ENCODE data around the gene CRYBG1.
A peak's percentile ranks its signal among the peaks of the same experiment; 100 is the strongest.
"Not testable (repeated sequence)": the region's sequence is repeated elsewhere in the genome, so short reads cannot be mapped to it uniquely, and the experiment has no call there.

CRYBG1 gene

DNA sequence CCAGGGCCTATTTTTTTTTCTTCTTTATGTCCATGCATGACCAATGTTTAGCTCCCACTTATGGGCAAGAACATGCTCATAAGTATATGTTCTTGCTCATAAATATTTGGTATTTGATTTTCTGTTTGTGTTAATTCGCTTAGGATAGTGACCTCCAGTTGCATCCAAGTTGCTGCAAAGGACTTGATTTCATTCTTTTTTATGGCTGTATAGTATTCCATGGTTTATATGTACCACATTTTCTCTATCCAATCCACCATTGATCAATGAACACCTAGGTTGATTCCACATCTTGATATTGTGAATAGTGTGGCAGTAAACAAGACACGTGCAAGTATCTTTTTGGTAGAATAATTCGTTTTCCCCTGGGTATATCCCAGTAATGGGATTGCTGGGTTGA is 190.6 kb downstream of the CRYBG1 start:
- no peak for DNase-seq (ENCODE audit: low read depth, low spot score)
- TF ChIP-seq, protein P1, sequence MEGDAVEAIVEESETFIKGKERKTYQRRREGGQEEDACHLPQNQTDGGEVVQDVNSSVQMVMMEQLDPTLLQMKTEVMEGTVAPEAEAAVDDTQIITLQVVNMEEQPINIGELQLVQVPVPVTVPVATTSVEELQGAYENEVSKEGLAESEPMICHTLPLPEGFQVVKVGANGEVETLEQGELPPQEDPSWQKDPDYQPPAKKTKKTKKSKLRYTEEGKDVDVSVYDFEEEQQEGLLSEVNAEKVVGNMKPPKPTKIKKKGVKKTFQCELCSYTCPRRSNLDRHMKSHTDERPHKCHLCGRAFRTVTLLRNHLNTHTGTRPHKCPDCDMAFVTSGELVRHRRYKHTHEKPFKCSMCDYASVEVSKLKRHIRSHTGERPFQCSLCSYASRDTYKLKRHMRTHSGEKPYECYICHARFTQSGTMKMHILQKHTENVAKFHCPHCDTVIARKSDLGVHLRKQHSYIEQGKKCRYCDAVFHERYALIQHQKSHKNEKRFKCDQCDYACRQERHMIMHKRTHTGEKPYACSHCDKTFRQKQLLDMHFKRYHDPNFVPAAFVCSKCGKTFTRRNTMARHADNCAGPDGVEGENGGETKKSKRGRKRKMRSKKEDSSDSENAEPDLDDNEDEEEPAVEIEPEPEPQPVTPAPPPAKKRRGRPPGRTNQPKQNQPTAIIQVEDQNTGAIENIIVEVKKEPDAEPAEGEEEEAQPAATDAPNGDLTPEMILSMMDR (IDR thresholded peaks at IDR 0.05; ENCODE audit: low read depth, low read length) = no peak
- H3K4me3 ChIP-seq (ENCODE audit: low read depth, low read length) = no peak overlapping the region
- in situ Hi-C loops (cut with HindIII; ENCODE audit: low sequenced_read_pairs) = no loop called here

DNA sequence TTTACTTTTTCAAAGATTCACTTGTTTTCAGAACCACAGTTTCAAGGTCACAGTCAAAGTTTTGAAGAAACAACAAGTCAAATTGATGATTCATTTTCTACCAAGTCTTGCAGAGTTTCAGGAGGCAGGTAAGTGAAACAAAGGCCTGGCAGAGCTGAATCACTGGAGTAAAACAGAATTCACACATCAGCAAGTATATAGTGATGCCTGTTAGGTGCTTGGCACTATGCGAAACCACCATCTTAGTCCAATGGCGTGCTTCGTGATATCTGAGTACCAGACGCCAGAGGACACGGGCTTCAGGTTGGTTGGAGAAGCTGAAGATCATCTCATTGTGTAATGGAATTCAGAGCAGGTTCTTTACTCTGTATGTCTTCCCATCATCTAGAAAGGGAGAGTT is 192.9 kb downstream of the CRYBG1 start:
- no peak overlapping the region for H3K4me3 ChIP-seq (ENCODE audit: low read depth, low read length)
- TF ChIP-seq, protein P1 (IDR thresholded peaks at IDR 0.05; ENCODE audit: low read depth, low read length) = no peak
- DNase-seq (ENCODE audit: low read depth, low spot score) = no peak
- in situ Hi-C loops (cut with HindIII; ENCODE audit: low sequenced_read_pairs) = no loop called here

DNA sequence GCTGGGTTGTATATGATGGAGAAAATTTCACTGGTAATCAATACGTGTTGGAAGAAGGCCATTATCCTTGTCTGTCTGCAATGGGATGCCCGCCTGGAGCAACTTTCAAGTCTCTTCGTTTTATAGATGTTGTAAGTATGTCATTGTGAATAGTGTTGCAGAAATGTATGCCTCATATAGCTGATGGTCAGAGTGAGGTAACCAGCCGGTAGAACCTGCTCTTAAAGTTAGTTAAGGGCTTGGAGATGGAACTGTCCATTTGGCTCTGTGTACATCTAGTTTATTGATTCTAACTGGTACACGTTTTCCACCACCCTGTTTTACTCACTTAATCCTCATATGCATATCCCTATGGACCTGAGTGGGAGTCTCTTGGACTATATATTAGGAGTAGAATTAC is 195.2 kb downstream of the CRYBG1 start:
- TF ChIP-seq, protein P1 (IDR thresholded peaks at IDR 0.05; ENCODE audit: low read depth, low read length) = no peak
- no peak overlapping the region for H3K4me3 ChIP-seq (ENCODE audit: low read depth, low read length)
- in situ Hi-C loops (cut with HindIII; ENCODE audit: low sequenced_read_pairs) = no loop called here
- no peak for DNase-seq (ENCODE audit: low read depth, low spot score)

DNA sequence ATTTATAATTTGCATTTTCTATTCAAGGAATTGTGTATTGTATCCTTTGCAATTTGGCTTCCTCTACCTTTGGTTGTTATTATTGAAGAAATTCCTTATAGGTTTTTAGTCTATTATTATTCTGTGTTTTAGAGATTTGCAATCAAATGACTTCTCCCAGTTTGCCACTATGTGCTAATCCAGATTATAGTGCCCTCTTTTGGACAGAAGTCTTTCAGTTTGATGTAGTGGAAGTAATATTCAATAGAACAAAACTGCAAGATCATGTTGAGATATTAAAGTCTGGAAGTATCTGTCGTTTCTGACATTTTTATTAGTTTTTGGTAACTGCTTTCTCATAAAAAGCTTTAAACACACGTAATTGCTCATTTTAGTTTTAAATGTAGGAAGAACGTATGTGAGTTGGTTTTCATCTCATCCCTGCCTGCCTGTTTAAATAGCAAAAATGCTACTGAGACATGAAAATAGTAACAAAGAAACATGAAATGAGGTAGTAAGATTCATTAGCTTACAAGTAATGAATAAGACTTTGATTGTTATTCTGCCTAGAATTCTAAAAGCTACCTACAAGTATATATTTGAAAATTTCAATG is 195.9 kb downstream of the CRYBG1 start:
- H3K4me3 ChIP-seq (ENCODE audit: low read depth, low read length) = no peak overlapping the region
- peak; percentile 57 for DNase-seq (ENCODE audit: low read depth, low spot score)
- TF ChIP-seq, protein P1 (IDR thresholded peaks at IDR 0.05; ENCODE audit: low read depth, low read length) = peak; percentile 47
- in situ Hi-C loops (cut with HindIII; ENCODE audit: low sequenced_read_pairs) = no loop called here

DNA sequence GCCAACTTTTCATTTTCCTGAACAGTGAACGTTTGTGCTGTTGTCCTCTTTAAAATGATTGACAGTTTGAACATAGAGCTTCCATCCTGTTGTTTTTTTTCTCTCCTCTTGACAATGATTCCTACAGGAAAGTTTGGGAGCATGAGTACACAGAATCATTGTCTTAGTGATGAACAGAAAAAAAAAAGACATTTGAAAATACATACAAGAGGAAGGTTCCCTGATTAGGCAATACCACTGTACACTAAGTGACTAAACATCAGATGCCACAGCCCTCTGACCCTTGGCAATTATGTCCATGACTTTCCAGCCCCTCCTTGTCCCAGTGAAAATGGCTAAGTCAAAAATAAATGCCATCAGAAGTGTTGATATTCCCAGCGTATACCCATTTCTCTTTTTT is 197.3 kb downstream of the CRYBG1 start:
- in situ Hi-C loops (cut with HindIII; ENCODE audit: low sequenced_read_pairs) = no loop called here
- TF ChIP-seq, protein P1 (IDR thresholded peaks at IDR 0.05; ENCODE audit: low read depth, low read length) = no peak
- DNase-seq (ENCODE audit: low read depth, low spot score) = no peak
- no peak overlapping the region for H3K4me3 ChIP-seq (ENCODE audit: low read depth, low read length)

DNA sequence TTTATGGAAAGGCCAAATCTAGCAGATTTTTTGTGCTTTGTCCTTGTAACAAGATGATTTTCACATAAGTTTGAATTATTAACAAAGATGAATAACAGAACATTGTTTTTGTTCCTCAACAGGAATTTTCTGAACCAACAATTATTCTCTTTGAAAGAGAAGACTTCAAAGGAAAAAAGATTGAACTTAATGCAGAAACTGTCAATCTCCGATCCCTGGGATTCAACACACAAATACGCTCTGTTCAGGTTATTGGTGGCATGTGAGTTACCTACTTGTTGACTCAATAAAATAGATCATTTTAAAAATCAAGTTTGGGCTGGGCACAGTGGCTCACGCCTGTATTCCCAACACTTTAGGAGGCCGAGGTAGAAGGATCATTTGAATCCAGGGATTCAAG is 197.8 kb downstream of the CRYBG1 start:
- no peak for DNase-seq (ENCODE audit: low read depth, low spot score)
- H3K4me3 ChIP-seq (ENCODE audit: low read depth, low read length) = no peak overlapping the region
- TF ChIP-seq, protein P1 (IDR thresholded peaks at IDR 0.05; ENCODE audit: low read depth, low read length) = no peak
- in situ Hi-C loops (cut with HindIII; ENCODE audit: low sequenced_read_pairs) = no loop called here

DNA sequence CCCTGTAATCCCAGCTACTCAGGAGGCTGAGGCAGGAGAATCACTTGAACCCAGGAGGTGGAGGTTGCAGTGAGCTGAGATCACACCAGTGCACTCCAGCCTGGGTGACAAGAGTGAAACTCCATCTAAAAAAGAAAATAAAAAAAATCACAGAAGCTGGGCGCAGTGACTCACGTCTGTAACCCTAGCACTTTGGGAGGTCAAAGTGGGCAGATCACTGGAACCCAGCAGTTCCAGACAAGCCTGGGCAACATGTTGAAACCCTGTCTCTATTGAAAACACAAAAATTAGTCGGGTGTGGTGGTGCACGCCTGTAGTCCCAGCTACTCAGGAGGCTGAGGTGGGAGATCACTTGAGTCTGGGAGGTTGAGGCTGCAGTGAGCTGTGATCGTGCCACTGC is 199.1 kb downstream of the CRYBG1 start:
- H3K4me3 ChIP-seq (ENCODE audit: low read depth, low read length); DNase-seq (ENCODE audit: low read depth, low spot score); in situ Hi-C loops (cut with HindIII; ENCODE audit: low sequenced_read_pairs): not testable (repeated sequence)
